Fibroblast of the aortic adventitia (primary cell): Measurements from ENCODE around the gene ENC1. TPM values are rescaled to one million over a fixed set of nuclear protein-coding genes. Genes with fewer than 3 reads are reported as not detected.

Source experiments
- DNase-seq: peaks from one replicate; pipeline ENCODE4 v3.0.0-alpha.2; 2010; ENCODE audit warnings: low read depth
- H3K4me3 ChIP-seq: 2 replicates; pipeline ENCODE4 v1.5.1; 2011; ENCODE audit warnings: low read depth, mild to moderate bottlenecking, control low read depth, low read length, moderate library complexity
- CTCF ChIP-seq: IDR thresholded peaks from 2 replicates; pipeline ENCODE4 v1.5.1; 2011; ENCODE audit warnings: mild to moderate bottlenecking, low read length, control low read depth, inconsistent platforms; ENCODE audit not compliant: insufficient read depth
- total RNA-seq: library from RNA; depleted of rRNA; stranded (reverse); fragments of >200 nt; gene quantifications from 2 replicates; pipeline ENCODE4 v1.2.3, GENCODE V29; 2012; ENCODE audit warnings: low replicate concordance

Gene ENC1
- total RNA-seq, 1 donor = 21.0 TPM

- no peak for DNase-seq
- no peak for TF ChIP-seq CTCF
Observed at GRCh38 chr5:74638544-74638969, 2.0 kb downstream of the ENC1 start.

GRCh38 chr5:74636552-74636951 lies 4.0 kb downstream of the ENC1 start:
- TF ChIP-seq CTCF = no peak
- no peak overlapping the region for H3K4me3 ChIP-seq
- no peak for DNase-seq

More at GRCh38 chr5:74638544-74638969, 2.0 kb downstream of the ENC1 start:
- H3K4me3 ChIP-seq = peak overlapping the region; percentile 96

GRCh38 chr5:74636149-74636548 lies 4.4 kb downstream of the ENC1 start:
- H3K4me3 ChIP-seq = no peak overlapping the region
- TF ChIP-seq CTCF = no peak
- DNase-seq = no peak

GRCh38 chr5:74634611-74635286 lies 5.8 kb downstream of the ENC1 start:
- no peak for TF ChIP-seq CTCF
- DNase-seq = no peak
- H3K4me3 ChIP-seq = no peak overlapping the region

- DNase-seq = no peak
- TF ChIP-seq CTCF = no peak
Observed at GRCh38 chr5:74633695-74634094, 6.8 kb downstream of the ENC1 start.

GRCh38 chr5:74632947-74633356 lies 7.6 kb downstream of the ENC1 start:
- H3K4me3 ChIP-seq = no peak overlapping the region
- TF ChIP-seq CTCF = no peak
- DNase-seq = peak; percentile 9

More at GRCh38 chr5:74633695-74634094, 6.8 kb downstream of the ENC1 start:
- H3K4me3 ChIP-seq = no peak overlapping the region
